ENCODE measurements around the gene PUM2.

GRCh38 chr2:20330192-20330591 lies 20.5 kb downstream of the PUM2 start:
- TF ChIP-seq CTCF (IDR thresholded peaks at IDR 0.05) (no peak), POLR2A (IDR thresholded peaks at IDR 0.05) (no peak)

All from vagina (tissue), 2 donors.